H1 (cell line): ENCODE data around the gene DUOX1. TPM values are rescaled to one million over a fixed set of nuclear protein-coding genes. Genes with fewer than 3 reads are reported as not detected.

Experiments used
- CTCF ChIA-PET: fragments of 300-600 bp; sonication (Branson Sonifier 250); formaldehyde crosslinking; loops from one replicate; lab custom pipeline; 2021; ENCODE audit not compliant: partially characterized antibody; lab: Charles Lee
- POLR2A ChIA-PET: fragments of 300-600 bp; sonication (Branson Sonifier 250); formaldehyde crosslinking; loops from one replicate; lab custom pipeline; 2021; ENCODE audit warnings: inconsistent platforms; ENCODE audit not compliant: partially characterized antibody; lab: Charles Lee
- DNase-seq, 2 experiments: peaks; one replicate each; pipeline versions ENCODE4 v3.0.0 to v3.0.0-alpha.2; 2010 to 2022; ENCODE audit warnings: low spot score in 2 of 2, low read depth in 1 of 2, mixed read lengths in 1 of 2
- FAIRE-seq: peaks from 2 replicates; lab custom pipeline; 2011; peaks lifted over from hg19 to GRCh38; lab: Jason Lieb, UNC
- H2AFZ ChIP-seq: 2 replicates; pipeline ENCODE4 v1.8.1; 2012; ENCODE audit warnings: low read length, inconsistent platforms
- H2AK5ac ChIP-seq: 2 replicates; pipeline ENCODE4 v1.6.1; 2013; ENCODE audit warnings: low read depth, low read length
- H2BK120ac ChIP-seq: replicated peaks from 2 replicates; pipeline ENCODE3; 2013; ENCODE audit warnings: low read depth, low read length, inconsistent platforms
- H2BK12ac ChIP-seq: 2 replicates; pipeline ENCODE4 v1.6.1; 2013; ENCODE audit warnings: low read depth, low read length
- H2BK15ac ChIP-seq: 2 replicates; pipeline ENCODE4 v1.6.1; 2013; ENCODE audit warnings: low read length
- H2BK20ac ChIP-seq: 2 replicates; pipeline ENCODE4 v1.6.1; 2013; ENCODE audit warnings: low read length
- H2BK5ac ChIP-seq: 2 replicates; pipeline ENCODE4 v1.6.1; 2013; ENCODE audit warnings: low read depth, low read length
- H3K14ac ChIP-seq: 2 replicates; pipeline ENCODE4 v1.6.1; 2013; ENCODE audit warnings: inconsistent platforms; ENCODE audit not compliant: insufficient read length
- H3K18ac ChIP-seq: 2 replicates; pipeline ENCODE4 v1.6.1; 2013; ENCODE audit warnings: low read length; ENCODE audit errors: extremely low read depth
- H3K23ac ChIP-seq: 2 replicates; pipeline ENCODE4 v1.6.1; 2013; ENCODE audit warnings: inconsistent platforms; ENCODE audit not compliant: insufficient read length
- H3K23me2 ChIP-seq: 2 replicates; pipeline ENCODE4 v1.6.1; 2013; ENCODE audit warnings: low read depth, low read length
- H3K27ac ChIP-seq: 2 replicates; pipeline ENCODE4 v1.6.1; 2011; ENCODE audit warnings: low read depth, low read length, inconsistent platforms
- H3K27me3 ChIP-seq, 4 experiments: replicated peaks in 1 of 4; 1 replicate in 1 of 4; 2 replicates in 3 of 4; pipeline versions ENCODE4 v1.6.1 to v1.8.1; 2011 to 2013; ENCODE audit warnings: low read length in 3 of 4, mild to moderate bottlenecking in 3 of 4, inconsistent platforms in 2 of 4, mixed read lengths in 2 of 4, moderate library complexity in 1 of 4; ENCODE audit not compliant: control insufficient read depth in 3 of 4, insufficient read depth in 3 of 4; ENCODE audit errors: extremely low read depth in 1 of 4
- H3K36me3 ChIP-seq, 4 experiments: 2 replicates each; pipeline versions ENCODE4 v1.6.1 to v1.8.1; 2011 to 2013; ENCODE audit warnings: mild to moderate bottlenecking in 4 of 4, low read length in 3 of 4, moderate library complexity in 2 of 4, control low read depth in 1 of 4, inconsistent platforms in 1 of 4; ENCODE audit not compliant: insufficient read depth in 4 of 4, control insufficient read depth in 2 of 4
- H3K4ac ChIP-seq: replicated peaks from 2 replicates; pipeline ENCODE3; 2013; ENCODE audit warnings: low read length, low read depth, mixed read lengths, inconsistent platforms; ENCODE audit not compliant: insufficient read length
- H3K4me1 ChIP-seq, 4 experiments: replicated peaks in 1 of 4; 1 replicate in 1 of 4; 2 replicates in 3 of 4; pipeline versions ENCODE4 v1.6.1 to v1.8.1; 2011 to 2013; ENCODE audit warnings: low read length in 3 of 4, inconsistent platforms in 2 of 4, mixed read lengths in 1 of 4; ENCODE audit not compliant: insufficient read depth in 4 of 4, control insufficient read depth in 3 of 4
- H3K4me2 ChIP-seq, 2 experiments: 2 replicates each; pipeline versions ENCODE4 v1.6.1 to v1.8.1; 2011 to 2013; ENCODE audit warnings: low read depth in 2 of 2, low read length in 2 of 2, control low read depth in 1 of 2, inconsistent platforms in 1 of 2, mild to moderate bottlenecking in 1 of 2; ENCODE audit not compliant: insufficient read depth in 1 of 2
- H3K4me3 ChIP-seq, 4 experiments: fragments of 200-600, 300-600 bp in 1 of 4; sonication (generic), shearing (Covaris generic), sonication (Bioruptor Twin) in 1 of 4; 2 replicates each; pipeline versions ENCODE4 v1.5.1 to v1.8.1; 2011 to 2016; ENCODE audit warnings: low read length in 4 of 4, low read depth in 3 of 4, control low read depth in 2 of 4, inconsistent platforms in 2 of 4, mild to moderate bottlenecking in 2 of 4, mixed read lengths in 1 of 4, moderate library complexity in 1 of 4; ENCODE audit not compliant: insufficient read depth in 2 of 4; ENCODE audit errors: extremely low read depth in 1 of 4
- H3K56ac ChIP-seq: replicated peaks from 2 replicates; pipeline ENCODE3; 2013; ENCODE audit warnings: low read depth, mild to moderate bottlenecking, mixed read lengths, low read length, inconsistent platforms; ENCODE audit not compliant: insufficient read length
- H3K79me1 ChIP-seq: 2 replicates; pipeline ENCODE4 v1.6.1; 2013; ENCODE audit warnings: low read depth, low read length, control low read depth
- H3K79me2 ChIP-seq, 2 experiments: 2 replicates each; pipeline versions ENCODE4 v1.6.1 to v1.8.1; 2012 to 2013; ENCODE audit warnings: low read length in 2 of 2, mild to moderate bottlenecking in 2 of 2, inconsistent platforms in 1 of 2; ENCODE audit not compliant: insufficient read depth in 2 of 2, control insufficient read depth in 1 of 2
- H3K9ac ChIP-seq, 4 experiments: replicated peaks in 1 of 4; 1 replicate in 1 of 4; 2 replicates in 3 of 4; pipeline versions ENCODE4 v1.6.1 to v1.8.1; 2011 to 2013; ENCODE audit warnings: low read depth in 3 of 4, low read length in 3 of 4, control low read depth in 2 of 4, mild to moderate bottlenecking in 2 of 4, moderate library complexity in 2 of 4, inconsistent platforms in 1 of 4; ENCODE audit errors: extremely low read depth in 1 of 4
- H3K9me3 ChIP-seq, 2 experiments: 2 replicates each; pipeline versions ENCODE4 v1.6.1 to v1.8.1; 2012 to 2013; ENCODE audit warnings: mild to moderate bottlenecking in 2 of 2, moderate library complexity in 2 of 2, control low read depth in 1 of 2, inconsistent platforms in 1 of 2, low read depth in 1 of 2, low read length in 1 of 2, mixed read lengths in 1 of 2; ENCODE audit not compliant: insufficient read depth in 2 of 2
- H4K20me1 ChIP-seq, 2 experiments: replicated peaks in 1 of 2; 2 replicates each; pipeline versions ENCODE3 to v1.8.1; 2011 to 2013; ENCODE audit warnings: inconsistent platforms in 2 of 2, low read length in 2 of 2, mild to moderate bottlenecking in 1 of 2; ENCODE audit not compliant: insufficient read depth in 2 of 2, control insufficient read depth in 1 of 2
- H4K5ac ChIP-seq: 2 replicates; pipeline ENCODE4 v1.6.1; 2013; ENCODE audit warnings: low read length, low read depth, mixed read lengths, inconsistent platforms; ENCODE audit not compliant: insufficient read length
- H4K8ac ChIP-seq: 2 replicates; pipeline ENCODE4 v1.8.0; 2013; ENCODE audit warnings: mild to moderate bottlenecking, moderate library complexity, low read length, inconsistent platforms; ENCODE audit not compliant: insufficient read depth; ENCODE audit errors: extremely low read depth
- H4K91ac ChIP-seq: replicated peaks from 2 replicates; pipeline ENCODE3; 2013; ENCODE audit warnings: low read length, mixed read lengths, inconsistent platforms; ENCODE audit not compliant: insufficient read length
- BCL11A ChIP-seq, 2 experiments: IDR thresholded peaks; one replicate each; pipeline ENCODE4 v1.6.1; 2011; ENCODE audit warnings: low read depth in 2 of 2, low read length in 2 of 2, mild to moderate bottlenecking in 2 of 2
- MAFK ChIP-seq: IDR thresholded peaks from 2 replicates; pipeline ENCODE4 v1.6.1; 2012; ENCODE audit warnings: low read depth, mild to moderate bottlenecking, improper control_type of control experiment, low read length
- NRF1 ChIP-seq: IDR thresholded peaks from 2 replicates; pipeline ENCODE4 v1.6.1; 2011; ENCODE audit warnings: mild to moderate bottlenecking, low read depth, low read length, improper control_type of control experiment
- WGBS, 2 experiments: shearing (Covaris generic) in 1 of 2; methylation state at CpG; one replicate each; pipeline versions ENCODE4 v1.1.6 to v1.1.7; 2013 to 2015; ENCODE audit warnings: low lambda C conversion rate in 2 of 2, mixed read lengths in 2 of 2, inconsistent platforms in 1 of 2, low coverage in 1 of 2, missing lambda C conversion rate in 1 of 2; ENCODE audit not compliant: insufficient replicate concordance in 2 of 2, insufficient coverage in 1 of 2, insufficient read length in 1 of 2; ENCODE audit errors: extremely low coverage in 1 of 2, missing lambda C conversion rate in 1 of 2; 5-methylcytosine and 5-hydroxymethylcytosine counted together
- polyA plus RNA-seq, 7 experiments: library from polyadenylated mRNA; depleted of rRNA in 3 of 7; stranded (reverse) in 5 of 7; unstranded in 2 of 7; fragments of >200 nt in 5 of 7; fragments of 200-250 nt in 2 of 7; gene quantifications; 1 replicate in 5 of 7; 2 replicates in 1 of 7; 4 replicates in 1 of 7; pipeline versions ENCODE4 v1.2.1 to v1.2.3, GENCODE V29; 2011 to 2013; ENCODE audit warnings: missing spikeins in 2 of 7, mixed read lengths in 2 of 7
- total RNA-seq: library from RNA; stranded (reverse); fragmentation: NEBNext Ultra II Directional; extraction: Animal tissue kit (Norgen Biotek cat#: 25700); gene quantifications from 2 replicates; pipeline ENCODE4 v1.2.1, GENCODE V29; 2021

DUOX1 gene
- total and polyA plus RNA-seq, 2 of the 8 experiments (the other 6 are each of a cell fraction or from before 2014, with no cell fraction given) = 0.84 to 1.4 TPM

- no peak overlapping the region for H2BK15ac ChIP-seq
- H2AK5ac ChIP-seq = no peak overlapping the region
- no peak overlapping the region for H3K56ac ChIP-seq
- ChIA-PET POLR2A (interaction anchor here (0.5 to 1.6 kb wide), 4 partner anchors 9 to 35 kb away, joined by 3 to 6 read pairs (median 4); no protein-coding TSS in a partner anchor), CTCF (interaction anchor here (1.0 to 3.4 kb wide), 3 partner anchors 11 to 55 kb away, joined by 3 to 27 read pairs (median 4); no protein-coding TSS in a partner anchor)
- no peaks in the 10 kb centered on the region for H4K20me1 ChIP-seq
- no peak overlapping the region for H4K8ac ChIP-seq
- H2BK120ac ChIP-seq = no peak overlapping the region
- 85% methylated on average over 6 of the region's 6 CpGs; no CpG with 5 or more reads in 1 of the 2 experiments for WGBS, 2 experiments
- no peak for FAIRE-seq
- no peak overlapping the region for H4K91ac ChIP-seq
- H3K79me2 ChIP-seq = no peaks in the 10 kb centered on the region
- no peaks in the 10 kb centered on the region for H3K9me3 ChIP-seq
- no peak overlapping the region for H3K4me3 ChIP-seq
- no peak overlapping the region for H2AFZ ChIP-seq
- H3K4me1 ChIP-seq = no peaks in the 10 kb centered on the region; a peak in 1 of 7 replicates
- H4K5ac ChIP-seq = no peak overlapping the region
- H2BK5ac ChIP-seq = no peak overlapping the region
- H2BK20ac ChIP-seq = no peak overlapping the region
- H3K4me2 ChIP-seq = no peak overlapping the region
- H3K18ac ChIP-seq = no peak overlapping the region
- H3K4ac ChIP-seq = no peak overlapping the region
- no peak overlapping the region for H3K27ac ChIP-seq
- no peak for DNase-seq
- H3K23ac ChIP-seq = no peak overlapping the region
- no peaks in the 10 kb centered on the region for H3K23me2 ChIP-seq
- no peak overlapping the region for H2BK12ac ChIP-seq
- H3K27me3 ChIP-seq = peaks cover 0 to 2% (median 0%) of the 10 kb centered on the region in 4 experiments; a peak in 1 of 7 replicates
- no peak overlapping the region for H3K14ac ChIP-seq
- no peaks in the 10 kb centered on the region for H3K79me1 ChIP-seq
- no peak overlapping the region for H3K9ac ChIP-seq
- no peaks in the 10 kb centered on the region for H3K36me3 ChIP-seq
- TF ChIP-seq BCL11A (IDR thresholded peaks at IDR 0.05; ENCODE audit: low read depth in 2 of 2, low read length in 2 of 2) (no peak), MAFK (no peak), NRF1 (no peak)
Observed at GRCh38 chr15:45150997-45151396, 21.2 kb downstream of the DUOX1 start.
